H9 (cell line): ENCODE measurements around the gene SEMA5A. TPM values are rescaled to one million over a fixed set of nuclear protein-coding genes. Genes with fewer than 3 reads are reported as not detected.

Experiments used
- DNase-seq: peaks from one replicate; pipeline ENCODE4 v3.0.0-alpha.2; 2017
- H2AFZ ChIP-seq: one replicate; pipeline ENCODE4 v1.6.1; 2013; ENCODE audit warnings: mild to moderate bottlenecking, low read length, control low read depth, moderate library complexity
- H2AK5ac ChIP-seq: 2 replicates; pipeline ENCODE4 v1.6.1; 2013; ENCODE audit warnings: low read length, control low read depth, mixed read lengths; ENCODE audit not compliant: insufficient read length
- H2BK120ac ChIP-seq: one replicate; pipeline ENCODE4 v1.6.1; 2013; ENCODE audit warnings: low read depth, mild to moderate bottlenecking, low read length, control low read depth, inconsistent platforms; ENCODE audit not compliant: poor library complexity, severe bottlenecking
- H2BK12ac ChIP-seq: 2 replicates; pipeline ENCODE4 v1.6.1; 2013; ENCODE audit warnings: low read length, control low read depth, mixed read lengths, low read depth; ENCODE audit not compliant: insufficient read length
- H2BK15ac ChIP-seq: 2 replicates; pipeline ENCODE4 v1.6.1; 2013; ENCODE audit warnings: low read depth, low read length, control low read depth
- H2BK20ac ChIP-seq: one replicate; pipeline ENCODE4 v1.6.1; 2013; ENCODE audit warnings: low read depth, mild to moderate bottlenecking, low read length, control low read depth, inconsistent platforms; ENCODE audit not compliant: poor library complexity, severe bottlenecking
- H2BK5ac ChIP-seq: 2 replicates; pipeline ENCODE4 v1.6.1; 2013; ENCODE audit warnings: low read length, control low read depth, mixed read lengths; ENCODE audit not compliant: insufficient read length
- H3K14ac ChIP-seq: 2 replicates; pipeline ENCODE4 v1.6.1; 2013; ENCODE audit warnings: low read length, control low read depth; ENCODE audit not compliant: insufficient read depth
- H3K18ac ChIP-seq: 2 replicates; pipeline ENCODE4 v1.6.1; 2013; ENCODE audit warnings: low read depth, mild to moderate bottlenecking, mixed read lengths, low read length, control low read depth; ENCODE audit not compliant: insufficient read length
- H3K23ac ChIP-seq: 2 replicates; pipeline ENCODE4 v1.6.1; 2013; ENCODE audit warnings: low read length, control low read depth, mixed read lengths, low read depth; ENCODE audit not compliant: insufficient read length
- H3K23me2 ChIP-seq: 2 replicates; pipeline ENCODE4 v1.6.1; 2013; ENCODE audit warnings: low read depth, mild to moderate bottlenecking, mixed read lengths, low read length, control low read depth; ENCODE audit not compliant: insufficient read length, poor library complexity, severe bottlenecking
- H3K27ac ChIP-seq: 2 replicates; pipeline ENCODE4 v1.5.1; 2013; ENCODE audit warnings: low read length, control low read depth, mixed read lengths, low read depth; ENCODE audit not compliant: insufficient read length
- H3K27me3 ChIP-seq: 2 replicates; pipeline ENCODE4 v1.6.1; 2013; ENCODE audit warnings: low read length, control low read depth, inconsistent platforms; ENCODE audit not compliant: insufficient read depth
- H3K4ac ChIP-seq: 2 replicates; pipeline ENCODE4 v1.6.1; 2013; ENCODE audit warnings: low read depth, mild to moderate bottlenecking, control low read depth, inconsistent platforms, low read length, moderate library complexity
- H3K4me1 ChIP-seq: 2 replicates; pipeline ENCODE4 v1.6.1; 2013; ENCODE audit warnings: low read length, control low read depth, inconsistent platforms; ENCODE audit not compliant: insufficient read depth
- H3K4me2 ChIP-seq: 2 replicates; pipeline ENCODE4 v1.6.1; 2013; ENCODE audit warnings: low read length, control low read depth, mixed read lengths; ENCODE audit not compliant: insufficient read length, insufficient read depth
- H3K56ac ChIP-seq: 2 replicates; pipeline ENCODE4 v1.6.1; 2013; ENCODE audit warnings: low read depth, mild to moderate bottlenecking, mixed read lengths, low read length, control low read depth; ENCODE audit not compliant: insufficient read length
- H3K79me1 ChIP-seq: 2 replicates; pipeline ENCODE4 v1.6.1; 2013; ENCODE audit warnings: low read depth, mild to moderate bottlenecking, moderate library complexity, low read length, control low read depth, inconsistent platforms; ENCODE audit not compliant: insufficient read depth, poor library complexity, severe bottlenecking
- H3K79me2 ChIP-seq: 2 replicates; pipeline ENCODE4 v1.6.1; 2013; ENCODE audit warnings: low read length, control low read depth, inconsistent platforms; ENCODE audit not compliant: insufficient read depth
- H3K9ac ChIP-seq: 2 replicates; pipeline ENCODE4 v1.6.1; 2013; ENCODE audit warnings: low read length, control low read depth, mixed read lengths; ENCODE audit not compliant: insufficient read length; ENCODE audit errors: extremely low read depth
- H3K9me3 ChIP-seq: one replicate; pipeline ENCODE4 v1.6.1; 2013; ENCODE audit warnings: low read depth, low read length, inconsistent platforms; ENCODE audit not compliant: control insufficient read depth
- H3T11ph ChIP-seq: one replicate; pipeline ENCODE4 v1.6.1; 2013; ENCODE audit warnings: mild to moderate bottlenecking, low read length, control low read depth, inconsistent platforms
- H4K20me1 ChIP-seq: one replicate; pipeline ENCODE4 v1.6.1; 2013; ENCODE audit not compliant: control insufficient read depth, insufficient read length, insufficient read depth
- H4K5ac ChIP-seq: 2 replicates; pipeline ENCODE4 v1.6.1; 2013; ENCODE audit warnings: low read depth, mild to moderate bottlenecking, mixed read lengths, low read length, control low read depth; ENCODE audit not compliant: insufficient read length
- H4K8ac ChIP-seq: replicated peaks from 2 replicates; pipeline ENCODE4 v1.6.1; 2013; ENCODE audit warnings: low read length, control low read depth, mixed read lengths, low read depth; ENCODE audit not compliant: insufficient read length
- H4K91ac ChIP-seq: 2 replicates; pipeline ENCODE4 v1.6.1; 2013; ENCODE audit warnings: low read depth, mild to moderate bottlenecking, moderate library complexity, mixed read lengths, low read length, control low read depth; ENCODE audit not compliant: insufficient read length
- H3K27ac Mint-ChIP-seq, 3 experiments: 2 replicates in 2 of 3; 3 replicates in 1 of 3; pipeline ENCODE4 v1.8.0; 2020 to 2021; ENCODE audit warnings: mixed read lengths in 3 of 3, mild to moderate bottlenecking in 1 of 3, moderate library complexity in 1 of 3
- H3K27me3 Mint-ChIP-seq: 2 replicates; pipeline ENCODE4 v1.8.0; 2021; ENCODE audit warnings: low read depth, mild to moderate bottlenecking, moderate library complexity, mixed read lengths
- H3K36me3 Mint-ChIP-seq, 3 experiments: 2 replicates in 2 of 3; 3 replicates in 1 of 3; pipeline ENCODE4 v1.8.0; 2020 to 2021; ENCODE audit warnings: low read depth in 3 of 3, mixed read lengths in 3 of 3; ENCODE audit not compliant: insufficient read depth in 1 of 3
- H3K4me1 Mint-ChIP-seq, 2 experiments: 2 replicates each; pipeline ENCODE4 v1.8.0; 2020; ENCODE audit warnings: mixed read lengths in 2 of 2
- H3K4me3 Mint-ChIP-seq, 2 experiments: 2 replicates in 1 of 2; 3 replicates in 1 of 2; pipeline ENCODE4 v1.8.0; 2020 to 2021; ENCODE audit warnings: mild to moderate bottlenecking in 2 of 2, mixed read lengths in 2 of 2, moderate library complexity in 1 of 2
- H3K9me3 Mint-ChIP-seq, 2 experiments: 2 replicates in 1 of 2; 3 replicates in 1 of 2; pipeline ENCODE4 v1.8.0; 2020; ENCODE audit warnings: mild to moderate bottlenecking in 2 of 2, mixed read lengths in 2 of 2, moderate library complexity in 1 of 2
- CTCF ChIP-seq: fragments of 200-600 bp; sonication (generic); conservative IDR thresholded peaks from 3 replicates; pipeline ENCODE4 v1.8.0; 2021; ENCODE audit warnings: antibody characterized with exemption, mild to moderate bottlenecking
- WGBS: extraction: QIAGEN DNeasy Blood & Tissue Kit; methylation state at CpG from one replicate; pipeline ENCODE4 v1.1.7; 2013; ENCODE audit warnings: missing lambda C conversion rate, low lambda C conversion rate, mixed read lengths; ENCODE audit not compliant: insufficient read length; ENCODE audit errors: extremely low coverage; 5-methylcytosine and 5-hydroxymethylcytosine counted together
- total RNA-seq: library from RNA; stranded (reverse); gene quantifications from 2 replicates; pipeline ENCODE4 v1.2.1, GENCODE V29; 2021

The SEMA5A gene
- total RNA-seq, 1 experiment from 2014 or later, result 4.3 TPM

- Histone ChIP-seq H3K14ac (no peak overlapping the region), H2BK120ac (no peak overlapping the region), H3K4me1 (no peaks in the 10 kb centered on the region), H3K56ac (no peak overlapping the region), H2BK5ac (no peak overlapping the region), H3K79me1 (no peaks in the 10 kb centered on the region), H3K9ac (no peak overlapping the region), H3K4ac (no peak overlapping the region), H2AK5ac (no peak overlapping the region), H2BK20ac (no peak overlapping the region), H3K9me3 (no peaks in the 10 kb centered on the region), H3K27me3 (no peaks in the 10 kb centered on the region), H4K20me1 (no peaks in the 10 kb centered on the region), H4K5ac (no peak overlapping the region), H3K23me2 (no peaks in the 10 kb centered on the region), H2BK15ac (no peak overlapping the region), H3K23ac (no peak overlapping the region), H2AFZ (no peak overlapping the region), H4K8ac (no peak overlapping the region), H3K27ac (no peak overlapping the region), H3T11ph (no peak overlapping the region), H2BK12ac (no peak overlapping the region), H4K91ac (no peak overlapping the region), H3K18ac (no peak overlapping the region), H3K79me2 (no peaks in the 10 kb centered on the region), H3K4me2 (no peak overlapping the region)
- Mint-ChIP-seq H3K27ac (no peak overlapping the region), H3K36me3 (no peaks in the 10 kb centered on the region; a peak in 1 of 7 replicates), H3K4me1 (peaks cover 0 to 2% of the 10 kb centered on the region in 2 experiments; a peak in 1 of 4 replicates), H3K4me3 (no peak overlapping the region), H3K9me3 (no peaks in the 10 kb centered on the region; a peak in 1 of 5 replicates), H3K27me3 (no peaks in the 10 kb centered on the region)
- no peak for TF ChIP-seq CTCF
- DNase-seq, result no peak
- no CpG with 5 or more reads among the region's 2 CpGs for WGBS
Observed at GRCh38 chr5:9157811-9158210, 388.1 kb downstream of the SEMA5A start.
